GM19023 (cell line): ENCODE results near the gene SYK.

Source experiments
- ATAC-seq: cut with Tn5 transposase; IDR thresholded peaks from one replicate; pipeline ENCODE4 v1.9.1; 2021; ENCODE audit warnings: mild to moderate bottlenecking, moderate library complexity; ENCODE audit not compliant: unreplicated experiment

The SYK gene

DNA sequence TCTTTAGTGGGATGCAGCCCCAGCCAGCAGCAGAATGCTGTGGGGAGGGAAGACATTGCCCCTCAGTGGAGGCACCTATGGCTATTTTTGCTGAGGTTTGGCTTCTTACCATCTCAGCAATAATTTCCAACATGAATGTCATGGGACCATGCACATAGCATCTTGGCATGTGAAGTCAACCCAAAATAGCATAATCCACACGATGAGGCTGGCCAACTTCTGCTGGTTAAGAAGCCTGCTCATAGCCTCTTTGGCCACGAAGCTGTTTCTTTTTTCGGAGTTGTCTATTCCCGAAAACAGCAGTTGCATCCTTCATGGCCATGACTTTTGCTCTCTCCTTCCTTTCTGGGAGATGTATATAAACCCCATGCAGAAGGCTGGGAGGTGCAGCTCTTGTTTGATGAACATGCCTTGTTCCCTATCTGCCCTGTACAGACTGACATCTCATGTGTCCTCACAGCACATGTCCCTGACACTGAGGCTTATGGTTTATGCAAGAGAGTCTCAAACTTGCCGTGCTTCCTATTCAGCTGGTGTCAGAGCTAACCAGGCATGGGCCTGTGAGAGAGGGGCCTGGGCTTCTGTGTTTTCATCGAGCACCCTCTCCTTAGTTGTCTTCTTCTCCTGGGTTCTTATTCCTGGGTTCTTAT, 45.3 kb downstream of the SYK start:
- ATAC-seq = no peak

DNA sequence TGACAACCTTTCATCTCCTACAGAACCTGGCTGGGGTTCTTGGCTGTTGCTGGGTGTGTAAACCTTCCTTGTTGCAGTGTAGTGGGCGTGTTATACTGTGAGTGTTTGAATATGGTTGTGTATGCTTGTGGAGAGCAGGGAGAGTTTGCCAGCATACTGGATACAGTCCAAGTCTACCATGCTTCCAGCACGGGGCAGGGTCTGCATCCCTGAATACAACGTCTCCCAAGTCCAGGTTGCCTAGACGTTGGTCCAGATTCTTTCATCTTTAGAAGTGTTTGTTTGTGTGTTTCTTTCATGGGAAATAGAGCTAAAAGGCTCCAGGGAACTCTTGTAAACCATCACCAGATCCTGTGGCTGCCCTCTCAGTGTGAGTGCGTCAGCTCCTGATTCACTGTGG, 46.4 kb downstream of the SYK start:
- no peak for ATAC-seq

DNA sequence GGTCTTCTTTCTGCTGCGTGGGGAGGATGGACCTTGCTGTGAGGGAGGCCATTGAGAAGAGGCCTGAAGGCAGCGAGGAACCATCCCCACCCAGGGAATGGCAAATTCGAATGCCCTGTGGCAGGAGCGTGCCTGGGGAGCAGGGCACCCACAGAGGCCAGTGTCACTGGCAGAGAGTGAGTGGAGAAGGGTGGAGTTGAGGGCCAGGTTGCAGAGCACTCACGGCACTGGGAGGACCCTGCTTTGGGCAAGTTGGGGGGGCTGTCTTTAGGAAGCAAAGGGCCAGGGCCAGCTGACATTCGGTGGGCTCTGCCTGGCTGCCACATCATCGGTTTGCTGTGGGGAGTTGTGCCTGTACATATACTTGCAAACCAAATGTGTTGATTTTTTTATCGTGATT, 47.2 kb downstream of the SYK start:
- ATAC-seq = no peak

DNA sequence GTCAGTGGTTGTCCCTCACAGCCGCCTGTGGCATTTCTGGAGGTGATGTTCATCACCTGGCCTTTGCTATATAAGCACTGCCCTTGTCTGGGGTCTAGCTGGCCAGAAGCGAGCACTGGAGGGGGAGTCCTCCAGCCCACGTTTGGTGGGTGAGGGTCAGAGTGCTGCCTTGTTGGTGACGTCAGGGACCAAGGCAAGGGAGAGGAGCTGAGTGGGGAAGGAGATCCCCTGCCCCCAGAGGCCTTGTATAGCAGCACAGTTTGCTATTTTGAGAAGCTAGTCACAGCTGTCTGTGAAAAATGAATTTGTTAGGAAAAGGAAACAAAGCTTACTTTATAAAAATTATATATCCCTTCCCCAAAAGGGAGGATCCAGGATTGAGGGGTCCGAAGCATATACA, 49.8 kb downstream of the SYK start:
- no peak for ATAC-seq

DNA sequence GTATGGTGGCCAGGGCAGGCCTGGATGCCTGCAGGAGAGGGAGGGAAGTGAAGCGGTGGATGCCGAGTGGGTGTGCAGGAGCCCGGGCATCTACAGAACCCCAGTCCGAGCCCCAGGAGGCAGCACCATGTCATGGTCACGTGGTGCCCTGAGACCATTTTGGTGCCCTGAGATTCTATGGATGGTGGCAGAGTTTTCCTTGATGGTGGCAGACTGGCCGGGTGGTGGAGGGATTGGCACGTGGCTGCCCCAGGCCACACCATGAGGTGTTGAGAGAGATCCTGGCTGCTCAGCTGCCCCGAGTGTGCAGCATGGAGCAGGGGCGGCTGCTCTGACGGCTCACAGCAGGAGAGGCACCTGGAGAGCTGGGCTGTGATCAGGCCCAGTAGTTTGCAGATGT, 52.3 kb downstream of the SYK start:
- ATAC-seq = no peak

DNA sequence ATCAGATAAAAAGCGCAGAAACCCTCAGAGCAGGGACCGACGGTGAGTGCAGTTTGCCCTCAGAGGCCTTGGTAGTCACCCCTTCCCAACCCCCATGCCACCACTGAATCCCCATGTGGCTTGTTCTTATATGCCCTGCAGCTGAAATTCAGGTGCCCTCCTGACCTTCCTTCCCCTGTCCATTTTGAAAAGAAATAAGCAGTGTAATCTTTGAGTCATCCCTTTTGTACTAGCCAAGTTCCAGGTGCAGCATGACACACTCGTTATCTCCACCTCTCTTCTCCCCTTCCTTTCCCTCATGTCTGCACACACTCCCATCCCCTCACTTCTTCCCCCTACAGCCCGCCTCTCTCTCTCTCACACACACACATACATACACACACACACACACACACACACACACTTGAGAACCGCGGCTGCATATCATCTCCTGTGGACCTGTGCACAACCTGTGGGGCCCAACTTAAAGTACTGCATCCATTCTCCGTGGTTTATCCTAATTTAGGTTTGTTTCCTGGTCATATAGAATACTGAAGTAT, 53.1 kb downstream of the SYK start:
- no peak for ATAC-seq

DNA sequence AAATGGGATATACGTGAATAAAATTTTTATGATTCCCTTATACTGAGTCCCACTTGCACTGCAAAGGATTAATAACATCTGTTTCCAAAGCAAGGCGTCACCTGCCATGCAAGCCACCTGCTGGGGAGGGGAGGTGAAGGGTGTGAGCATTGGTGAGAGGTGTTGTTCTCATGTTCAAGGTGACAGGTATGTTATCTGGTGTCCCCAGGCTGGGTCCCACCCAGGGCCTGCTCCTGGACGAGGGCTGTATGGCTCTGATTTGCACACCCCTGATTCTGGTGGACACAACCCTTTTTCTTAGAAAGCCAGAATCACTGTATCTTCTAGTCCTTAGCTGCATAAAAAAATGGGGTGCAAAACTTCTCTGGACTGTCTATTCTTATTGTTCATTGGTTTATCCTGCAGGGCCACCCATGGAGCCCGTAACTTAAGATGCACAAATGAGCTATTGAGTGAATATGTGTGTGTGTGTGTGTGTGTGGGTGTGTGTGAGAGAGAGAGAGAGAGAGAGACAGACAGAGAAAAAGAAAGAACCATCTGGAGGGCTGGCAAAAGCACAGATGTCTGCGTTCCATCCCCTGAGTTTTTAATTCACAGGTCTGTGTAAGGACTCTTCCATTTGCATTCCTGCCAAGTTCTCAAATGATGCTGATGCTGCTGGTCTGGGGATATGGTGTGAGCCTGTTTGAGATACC, 53.7 kb downstream of the SYK start:
- no peak for ATAC-seq

DNA sequence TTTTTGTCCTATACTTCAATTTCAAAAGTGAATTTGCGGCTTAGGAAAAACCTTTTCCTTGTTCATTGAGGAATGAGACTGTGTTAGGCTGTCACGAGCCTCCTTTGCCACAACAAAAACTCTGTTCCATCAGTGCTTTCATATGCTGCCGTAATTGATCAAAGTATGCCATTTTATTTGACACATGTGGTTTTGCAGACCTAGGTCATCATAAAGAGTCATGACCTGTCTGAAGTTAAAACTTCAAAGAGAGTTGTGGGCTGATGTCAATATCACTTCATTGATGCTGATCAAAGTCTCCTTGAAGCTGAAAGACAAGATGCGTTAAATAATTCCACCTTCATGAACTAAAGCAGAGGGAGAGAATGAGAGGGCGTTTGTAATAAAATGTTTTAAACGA, 55.5 kb downstream of the SYK start:
- ATAC-seq = no peak

DNA sequence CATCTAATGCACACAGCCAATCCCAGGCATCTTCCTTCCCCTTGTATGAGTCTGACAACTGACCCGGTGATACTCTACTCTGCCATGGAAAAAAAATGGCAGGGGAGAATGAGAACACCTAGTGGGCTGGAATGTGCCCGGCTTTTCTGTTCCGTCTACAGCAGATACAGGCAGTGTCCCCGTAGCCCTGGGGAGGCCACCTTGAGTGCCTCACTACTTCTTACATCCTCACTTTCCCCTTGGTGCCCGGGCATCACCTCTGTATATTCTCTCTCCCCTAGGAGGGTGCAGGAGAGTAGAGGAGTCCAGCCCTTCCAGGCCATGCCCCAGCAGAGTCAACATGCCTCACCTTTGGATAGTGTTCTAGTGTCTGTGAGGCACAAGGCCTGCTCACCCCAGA, 56.2 kb downstream of the SYK start:
- ATAC-seq = no peak

DNA sequence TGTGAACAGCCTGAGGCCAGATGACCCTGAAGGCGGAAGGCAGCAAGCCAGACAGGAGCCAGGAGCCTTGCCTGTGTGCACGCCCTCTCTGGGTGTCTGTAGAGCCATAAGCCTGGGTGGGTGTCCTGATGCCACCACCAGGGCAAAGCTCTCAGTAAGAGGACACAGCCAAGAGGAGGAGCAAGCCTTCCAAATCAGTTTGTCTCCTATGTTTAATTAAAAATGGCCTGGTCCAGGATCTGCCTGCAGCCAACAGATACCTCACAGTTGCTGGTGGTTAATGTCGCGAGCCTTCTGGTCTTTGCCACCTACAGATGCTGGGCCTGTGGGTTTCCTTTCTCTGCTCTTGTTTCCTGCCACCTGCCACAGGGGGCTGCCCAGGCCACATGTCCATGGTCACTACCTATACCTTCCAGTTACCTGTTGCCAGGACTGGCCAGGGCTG, 56.9 kb downstream of the SYK start:
- no peak for ATAC-seq

DNA sequence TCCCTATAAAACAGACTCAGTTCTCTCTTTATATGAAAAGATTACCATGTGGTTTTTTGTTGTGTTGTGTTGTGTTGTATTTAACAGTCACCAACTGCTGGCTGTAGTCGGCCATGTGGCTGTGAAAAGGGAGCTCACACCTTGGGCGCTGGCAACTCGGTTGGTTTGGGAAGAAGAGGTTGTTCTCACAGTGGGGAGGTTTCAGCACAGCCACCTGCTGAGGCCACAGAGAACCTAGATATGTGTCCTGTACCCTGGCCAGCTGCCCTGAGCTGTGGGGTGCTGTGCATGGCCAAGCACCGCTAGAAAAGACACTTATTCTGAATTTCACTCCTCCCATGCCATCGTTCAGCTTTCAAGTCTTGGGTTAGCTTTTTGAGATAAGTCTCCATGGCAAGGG, 58.8 kb downstream of the SYK start:
- no peak for ATAC-seq

DNA sequence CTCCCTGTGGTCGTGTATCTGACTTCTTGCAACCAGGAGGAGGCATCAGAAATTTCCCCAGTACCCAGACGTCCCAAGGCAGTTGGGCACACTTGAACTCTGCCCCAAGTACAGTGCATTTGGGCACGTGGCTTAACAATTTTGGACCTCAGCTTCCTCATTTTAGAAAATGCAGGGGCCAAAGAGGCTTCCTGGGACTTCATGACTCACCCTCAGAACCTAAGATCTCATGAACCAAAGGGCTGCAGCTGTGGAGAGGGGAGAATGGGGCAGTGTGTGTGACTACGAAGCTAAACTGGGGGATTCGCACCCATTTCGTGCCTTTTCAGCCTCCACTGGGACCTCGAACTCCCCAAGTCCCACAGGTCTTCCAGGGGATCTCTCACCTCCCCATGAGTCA, 59.2 kb downstream of the SYK start:
- no peak for ATAC-seq

DNA sequence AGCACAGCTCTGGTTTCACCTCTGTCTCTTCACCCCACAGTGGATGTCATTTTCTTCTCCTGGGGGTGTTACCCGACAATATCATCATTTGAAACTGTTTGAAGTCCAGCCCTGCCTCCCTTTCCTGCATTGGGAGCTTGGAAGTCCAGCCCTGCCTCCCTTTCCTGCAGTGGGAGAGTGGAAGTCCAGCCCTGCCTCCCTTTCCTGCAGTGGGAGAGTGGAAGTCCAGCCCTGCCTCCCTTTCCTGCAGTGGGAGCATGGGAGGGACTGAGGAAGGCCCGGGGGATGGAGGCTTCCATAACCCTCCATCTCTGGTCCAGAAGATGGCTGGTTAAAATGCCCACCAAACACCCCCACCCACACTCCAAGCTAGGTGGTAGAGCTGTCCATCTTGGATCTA, 59.8 kb downstream of the SYK start:
- ATAC-seq = no peak

DNA sequence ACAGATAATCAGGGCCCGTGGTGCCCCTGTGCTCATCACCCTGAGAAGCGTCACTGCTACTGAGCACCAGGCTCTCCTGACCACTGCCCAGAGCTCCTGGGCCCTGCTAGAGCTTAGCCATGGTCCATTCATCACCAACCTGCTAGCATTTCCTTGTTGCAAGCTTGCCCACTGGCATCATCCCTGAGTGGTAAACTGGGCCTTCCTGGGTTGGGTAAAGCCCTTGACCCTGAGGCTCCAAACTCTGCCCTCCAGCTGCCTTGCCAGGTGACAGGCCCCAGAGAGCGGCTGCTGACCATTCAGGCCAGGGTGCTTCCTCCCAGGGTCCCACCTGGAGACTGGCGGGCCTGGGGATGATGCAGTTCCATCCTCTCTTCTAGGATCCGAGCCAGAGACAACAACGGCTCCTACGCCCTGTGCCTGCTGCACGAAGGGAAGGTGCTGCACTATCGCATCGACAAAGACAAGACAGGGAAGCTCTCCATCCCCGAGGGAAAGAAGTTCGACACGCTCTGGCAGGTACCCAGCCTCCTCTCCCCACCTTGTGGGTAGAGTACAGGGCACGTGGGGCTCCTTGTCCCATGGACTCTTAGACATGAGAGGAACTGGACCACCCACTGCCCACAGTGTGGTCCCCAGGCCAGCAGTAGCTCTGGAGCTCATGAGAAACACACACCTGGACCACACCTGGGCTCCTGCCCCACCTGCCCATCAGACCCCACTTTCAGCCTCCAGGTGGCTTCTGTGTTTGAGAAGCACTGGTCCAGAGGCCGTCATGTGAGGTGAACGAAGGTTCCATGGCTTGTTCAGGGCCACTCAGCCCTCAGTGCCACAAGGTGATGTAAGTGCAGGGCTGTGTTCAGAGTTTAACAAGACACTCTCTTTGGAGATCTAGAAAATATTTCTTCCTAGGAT, 60.5 kb downstream of the SYK start:
- ATAC-seq = no peak

DNA sequence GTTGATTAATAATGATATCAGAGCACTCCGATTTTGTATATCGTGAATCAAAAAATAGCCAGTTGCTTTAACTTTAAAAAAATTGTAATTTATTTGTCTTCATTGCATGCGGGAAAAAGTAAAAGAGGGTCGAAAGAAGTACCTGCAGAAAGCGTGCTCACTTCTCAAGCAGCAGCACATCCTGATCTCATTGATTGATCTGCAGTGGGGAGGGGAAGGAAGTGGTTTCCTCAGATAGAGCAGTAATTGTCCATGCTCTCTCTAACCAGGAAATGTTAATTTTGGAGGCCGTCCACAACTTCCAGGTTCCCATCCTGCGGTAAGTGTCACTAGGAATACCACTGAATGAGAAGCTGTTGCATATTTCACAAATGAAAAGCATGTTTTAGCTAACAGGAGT, 63.2 kb downstream of the SYK start:
- no peak for ATAC-seq

DNA sequence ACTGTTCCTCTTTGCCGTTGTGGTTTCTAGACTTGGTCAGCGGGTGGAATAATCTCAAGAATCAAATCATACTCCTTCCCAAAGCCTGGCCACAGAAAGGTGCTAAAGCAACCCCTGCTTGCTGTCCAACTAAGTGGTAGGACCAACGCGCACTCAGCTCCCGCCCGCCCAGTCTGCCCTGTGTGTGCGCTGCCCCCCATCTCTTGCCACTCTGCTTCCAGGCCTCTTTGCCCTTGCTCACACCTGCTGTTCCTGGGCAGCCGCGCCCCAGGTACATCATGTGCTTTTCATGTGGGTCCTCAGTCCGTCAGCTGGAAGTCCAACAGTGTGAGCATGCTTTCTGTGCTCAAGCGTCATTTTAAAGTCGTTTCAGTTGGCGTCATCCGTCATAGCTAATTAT, 65.5 kb downstream of the SYK start:
- ATAC-seq = no peak

DNA sequence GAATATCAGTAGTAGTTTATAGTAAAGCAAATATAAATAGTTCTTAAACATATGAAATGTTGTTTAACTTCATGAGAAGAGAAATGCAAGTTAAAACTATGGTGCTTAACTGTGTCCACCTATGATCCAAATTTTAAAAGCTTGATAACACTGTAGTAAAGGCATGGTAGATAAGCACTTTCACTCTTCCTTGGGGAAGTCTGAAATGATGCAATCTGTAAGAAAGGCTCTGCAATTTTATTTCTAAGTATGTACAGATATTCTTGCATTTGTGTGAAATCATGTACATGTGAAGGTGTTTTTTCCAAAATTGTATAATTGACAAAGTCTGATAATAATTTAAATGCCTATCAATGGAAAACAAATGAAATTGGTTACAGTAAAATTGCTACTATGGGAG, 66.9 kb downstream of the SYK start:
- ATAC-seq = no peak

DNA sequence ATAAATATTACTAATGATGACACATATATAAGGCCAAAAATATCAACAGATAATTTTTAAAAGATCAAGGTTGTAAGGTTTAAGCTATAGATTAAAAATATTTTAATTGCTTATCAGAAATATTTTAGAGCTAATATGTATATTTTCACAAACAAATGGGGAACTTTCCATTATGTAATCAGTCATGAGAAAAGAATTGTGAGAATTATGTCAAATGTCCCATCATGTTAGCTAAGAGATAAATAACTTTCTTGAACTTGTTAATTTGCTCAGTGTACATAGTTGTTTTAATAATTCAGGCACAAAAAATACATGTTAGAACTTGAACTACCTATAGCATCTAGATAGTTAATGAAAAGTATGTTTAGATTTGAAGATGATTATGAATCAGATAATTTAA, 67.7 kb downstream of the SYK start:
- no peak for ATAC-seq

DNA sequence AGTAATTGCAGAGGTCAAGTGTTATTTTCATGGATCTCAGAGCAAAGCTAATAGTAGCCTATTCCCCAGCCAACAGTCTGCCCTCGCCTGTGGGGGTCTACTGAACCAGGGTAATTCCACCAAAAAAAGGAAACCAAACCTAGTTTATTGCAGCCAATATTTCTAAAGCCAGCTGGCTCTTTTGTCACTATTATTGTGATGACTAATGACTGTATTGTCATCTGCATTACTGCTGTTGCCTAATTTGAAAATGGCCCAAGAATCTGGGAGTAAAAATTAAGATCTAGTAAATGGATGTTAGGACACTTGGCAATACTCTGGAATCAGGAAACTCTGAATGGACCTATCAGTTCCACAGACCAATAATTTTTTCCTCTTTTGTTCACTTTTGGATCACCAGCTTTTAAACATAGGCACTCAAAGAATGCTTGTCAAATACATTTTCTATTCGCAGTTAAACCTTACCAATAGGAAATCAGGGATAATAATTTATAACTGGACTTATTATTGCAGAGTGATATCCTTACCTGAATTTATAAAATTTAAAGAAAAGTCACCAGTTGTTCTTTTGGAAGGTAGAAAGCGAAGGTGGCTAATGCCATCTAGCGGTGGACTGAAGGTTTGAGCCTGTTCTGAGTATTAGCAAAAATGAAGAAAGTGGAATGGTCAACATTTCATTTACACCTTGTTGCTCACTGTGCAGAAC, 69.2 kb downstream of the SYK start:
- ATAC-seq = no peak

DNA sequence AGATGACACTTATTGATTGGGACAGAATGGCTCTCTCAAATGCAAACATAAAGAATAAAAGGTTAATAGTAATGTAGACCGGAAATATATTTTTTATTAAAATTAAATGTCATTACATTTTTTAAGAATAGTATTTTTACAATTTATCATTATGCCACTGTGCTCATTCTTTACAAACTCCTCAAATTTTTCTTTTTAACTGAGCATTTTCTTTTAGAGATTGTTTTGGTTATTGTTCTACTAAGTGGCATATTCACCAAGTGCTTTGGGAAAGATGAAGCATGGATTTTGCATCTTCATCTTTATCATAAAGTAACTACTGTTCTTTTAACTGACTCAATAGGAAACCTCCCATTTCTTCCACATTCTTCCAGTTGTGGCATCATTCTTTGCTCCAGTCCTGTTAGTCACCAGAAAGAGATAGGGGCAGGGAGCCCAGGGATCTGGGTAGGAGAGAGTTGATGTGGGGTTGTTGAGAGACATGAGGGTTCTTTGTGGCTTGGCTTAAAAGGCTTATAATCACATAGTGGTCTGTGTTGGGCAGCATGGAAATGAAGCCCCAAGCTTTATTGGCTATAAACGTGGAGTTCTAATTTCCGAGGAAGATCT, 69.8 kb downstream of the SYK start:
- ATAC-seq = no peak
